ENCODE measurements around the gene LDHD. TPM values are rescaled to one million over a fixed set of nuclear protein-coding genes. Genes with fewer than 3 reads are reported as not detected.

LDHD gene
- total and polyA plus RNA-seq, 2 of the 13 experiments (the other 11 are each of a cell fraction or from before 2014, with no cell fraction given), result 9.1 to 9.8 TPM

DNA sequence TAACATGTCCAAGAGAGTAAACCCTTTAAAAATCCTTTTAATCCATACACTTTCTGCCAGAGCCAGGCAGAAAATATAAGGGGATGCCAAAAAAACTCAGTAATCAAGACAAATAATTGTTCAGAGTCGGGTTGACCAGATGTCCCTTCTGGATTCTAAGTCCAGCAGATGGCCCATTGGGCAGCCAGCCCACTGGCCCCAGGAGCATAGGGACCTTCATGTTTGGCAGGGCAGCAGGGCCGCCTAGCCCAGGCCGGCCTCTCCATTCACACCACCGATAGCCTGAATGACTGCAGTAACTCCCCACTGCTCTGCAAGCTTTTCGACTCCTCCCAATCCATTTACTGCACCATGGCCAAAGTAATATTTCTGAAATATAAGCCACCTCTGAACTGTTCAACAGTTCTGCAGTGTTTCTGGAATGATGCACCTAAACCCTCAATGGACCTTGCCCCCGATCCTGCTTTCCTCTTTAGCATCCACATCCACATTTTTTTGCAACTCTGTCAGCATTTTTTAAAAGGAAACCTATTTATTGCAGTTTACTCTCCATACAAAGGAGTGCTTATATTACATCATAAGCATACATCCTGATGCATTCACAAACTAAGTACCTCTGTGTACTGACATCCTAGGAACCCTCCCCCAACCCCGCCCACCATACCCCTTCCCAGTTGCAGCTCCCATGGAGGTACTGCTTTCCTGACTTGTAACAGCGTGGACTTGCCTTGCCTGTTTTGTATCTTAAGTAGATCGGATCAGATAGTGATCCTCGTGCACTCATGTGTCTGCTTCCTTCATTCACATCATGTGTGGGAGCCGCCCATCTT, 46.4 kb downstream of the LDHD start (continued):
- TF ChIP-seq, protein P1, sequence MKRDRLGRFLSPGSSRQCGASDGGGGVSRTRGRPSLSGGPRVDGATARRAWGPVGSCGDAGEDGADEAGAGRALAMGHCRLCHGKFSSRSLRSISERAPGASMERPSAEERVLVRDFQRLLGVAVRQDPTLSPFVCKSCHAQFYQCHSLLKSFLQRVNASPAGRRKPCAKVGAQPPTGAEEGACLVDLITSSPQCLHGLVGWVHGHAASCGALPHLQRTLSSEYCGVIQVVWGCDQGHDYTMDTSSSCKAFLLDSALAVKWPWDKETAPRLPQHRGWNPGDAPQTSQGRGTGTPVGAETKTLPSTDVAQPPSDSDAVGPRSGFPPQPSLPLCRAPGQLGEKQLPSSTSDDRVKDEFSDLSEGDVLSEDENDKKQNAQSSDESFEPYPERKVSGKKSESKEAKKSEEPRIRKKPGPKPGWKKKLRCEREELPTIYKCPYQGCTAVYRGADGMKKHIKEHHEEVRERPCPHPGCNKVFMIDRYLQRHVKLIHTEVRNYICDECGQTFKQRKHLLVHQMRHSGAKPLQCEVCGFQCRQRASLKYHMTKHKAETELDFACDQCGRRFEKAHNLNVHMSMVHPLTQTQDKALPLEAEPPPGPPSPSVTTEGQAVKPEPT (CRISPR knock-in tag; IDR thresholded peaks at IDR 0.05; ENCODE audit: low read depth), result no peak
- TF ChIP-seq, protein P2, sequence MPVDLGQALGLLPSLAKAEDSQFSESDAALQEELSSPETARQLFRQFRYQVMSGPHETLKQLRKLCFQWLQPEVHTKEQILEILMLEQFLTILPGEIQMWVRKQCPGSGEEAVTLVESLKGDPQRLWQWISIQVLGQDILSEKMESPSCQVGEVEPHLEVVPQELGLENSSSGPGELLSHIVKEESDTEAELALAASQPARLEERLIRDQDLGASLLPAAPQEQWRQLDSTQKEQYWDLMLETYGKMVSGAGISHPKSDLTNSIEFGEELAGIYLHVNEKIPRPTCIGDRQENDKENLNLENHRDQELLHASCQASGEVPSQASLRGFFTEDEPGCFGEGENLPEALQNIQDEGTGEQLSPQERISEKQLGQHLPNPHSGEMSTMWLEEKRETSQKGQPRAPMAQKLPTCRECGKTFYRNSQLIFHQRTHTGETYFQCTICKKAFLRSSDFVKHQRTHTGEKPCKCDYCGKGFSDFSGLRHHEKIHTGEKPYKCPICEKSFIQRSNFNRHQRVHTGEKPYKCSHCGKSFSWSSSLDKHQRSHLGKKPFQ (CRISPR knock-in tag; IDR thresholded peaks at IDR 0.05; ENCODE audit: insufficient replicate concordance), result peak; percentile 83
- no peak for TF ChIP-seq RBAK (CRISPR knock-in tag; IDR thresholded peaks at IDR 0.05)
- TF ChIP-seq GTF3A (CRISPR knock-in tag; conservative IDR thresholded peaks at IDR 0.05), result no peak
- TF ChIP-seq, protein P3, sequence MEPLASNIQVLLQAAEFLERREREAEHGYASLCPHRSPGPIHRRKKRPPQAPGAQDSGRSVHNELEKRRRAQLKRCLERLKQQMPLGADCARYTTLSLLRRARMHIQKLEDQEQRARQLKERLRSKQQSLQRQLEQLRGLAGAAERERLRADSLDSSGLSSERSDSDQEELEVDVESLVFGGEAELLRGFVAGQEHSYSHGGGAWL (CRISPR knock-in tag; IDR thresholded peaks at IDR 0.05), result no peak
- TF ChIP-seq ZFX (CRISPR knock-in tag; IDR thresholded peaks at IDR 0.05; ENCODE audit: low read depth), result peak; percentile 39; the same call in 1 of the 2 replicates
- no peak for TF ChIP-seq GMEB2 (CRISPR knock-in tag; IDR thresholded peaks at IDR 0.05; ENCODE audit: low read depth)
- TF ChIP-seq HOXA9 (CRISPR knock-in tag; IDR thresholded peaks at IDR 0.05; ENCODE audit: borderline replicate concordance), result 0 out of 2 replicates have a peak, but pooled peaks have one; percentile 46
- peak; percentile 79 for TF ChIP-seq NCOA2 (CRISPR knock-in tag; IDR thresholded peaks at IDR 0.05)
- peak; percentile 38; the same call in 1 of the 2 replicates for TF ChIP-seq NFE2L2 (IDR thresholded peaks at IDR 0.05; ENCODE audit: low read length)
- 0 out of 2 replicates have a peak, but pooled peaks have one; percentile 49 for TF ChIP-seq ARID2 (CRISPR knock-in tag; IDR thresholded peaks at IDR 0.05; ENCODE audit: borderline replicate concordance)
- TF ChIP-seq YEATS2 (CRISPR knock-in tag; IDR thresholded peaks at IDR 0.05; ENCODE audit: borderline replicate concordance), result peak; percentile 39; the same call in 1 of the 2 replicates
- TF ChIP-seq ZNF878 (CRISPR knock-in tag; IDR thresholded peaks at IDR 0.05), result 0 out of 2 replicates have a peak, but pooled peaks have one; percentile 78
- no peak for TF ChIP-seq SOX13 (IDR thresholded peaks at IDR 0.05)
- peak in 1 of 2 experiments; percentile 80; a peak in 2 of 4 replicates for TF ChIP-seq SOX13 (CRISPR knock-in tag; conservative IDR thresholded peaks at IDR 0.05 in 1 of 2, IDR thresholded peaks at IDR 0.05 in 1 of 2)
- peak; percentile 82 for TF ChIP-seq CEBPG (CRISPR knock-in tag; IDR thresholded peaks at IDR 0.05)
- peak; percentile 47; the same call in 1 of the 2 replicates for TF ChIP-seq NKX3-1 (CRISPR knock-in tag; IDR thresholded peaks at IDR 0.05)
- TF ChIP-seq, protein P4, sequence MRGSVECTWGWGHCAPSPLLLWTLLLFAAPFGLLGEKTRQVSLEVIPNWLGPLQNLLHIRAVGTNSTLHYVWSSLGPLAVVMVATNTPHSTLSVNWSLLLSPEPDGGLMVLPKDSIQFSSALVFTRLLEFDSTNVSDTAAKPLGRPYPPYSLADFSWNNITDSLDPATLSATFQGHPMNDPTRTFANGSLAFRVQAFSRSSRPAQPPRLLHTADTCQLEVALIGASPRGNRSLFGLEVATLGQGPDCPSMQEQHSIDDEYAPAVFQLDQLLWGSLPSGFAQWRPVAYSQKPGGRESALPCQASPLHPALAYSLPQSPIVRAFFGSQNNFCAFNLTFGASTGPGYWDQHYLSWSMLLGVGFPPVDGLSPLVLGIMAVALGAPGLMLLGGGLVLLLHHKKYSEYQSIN (CRISPR knock-in tag; IDR thresholded peaks at IDR 0.05; ENCODE audit: borderline replicate concordance), result no peak
- TF ChIP-seq, protein P5, sequence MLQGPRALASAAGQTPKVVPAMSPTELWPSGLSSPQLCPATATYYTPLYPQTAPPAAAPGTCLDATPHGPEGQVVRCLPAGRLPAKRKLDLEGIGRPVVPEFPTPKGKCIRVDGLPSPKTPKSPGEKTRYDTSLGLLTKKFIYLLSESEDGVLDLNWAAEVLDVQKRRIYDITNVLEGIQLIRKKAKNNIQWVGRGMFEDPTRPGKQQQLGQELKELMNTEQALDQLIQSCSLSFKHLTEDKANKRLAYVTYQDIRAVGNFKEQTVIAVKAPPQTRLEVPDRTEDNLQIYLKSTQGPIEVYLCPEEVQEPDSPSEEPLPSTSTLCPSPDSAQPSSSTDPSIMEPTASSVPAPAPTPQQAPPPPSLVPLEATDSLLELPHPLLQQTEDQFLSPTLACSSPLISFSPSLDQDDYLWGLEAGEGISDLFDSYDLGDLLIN (CRISPR knock-in tag; IDR thresholded peaks at IDR 0.05; ENCODE audit: borderline replicate concordance), result no peak
- no peak for TF ChIP-seq NR1H2 (CRISPR knock-in tag; IDR thresholded peaks at IDR 0.05; ENCODE audit: borderline replicate concordance, low read depth)
- peak; percentile 70; the same call in 1 of the 2 replicates for TF ChIP-seq CBX5 (CRISPR knock-in tag; IDR thresholded peaks at IDR 0.05; ENCODE audit: borderline replicate concordance)
